ENCODE data around the gene ZNF43. TPM values are rescaled to one million over a fixed set of nuclear protein-coding genes. Genes with fewer than 3 reads are reported as not detected.
A peak's percentile ranks its signal among the peaks of the same experiment; 100 is the strongest.
"Not testable (repeated sequence)": the region's sequence is repeated elsewhere in the genome, so short reads cannot be mapped to it uniquely, and the experiment has no call there.

The ZNF43 gene
- total RNA-seq, 4 donors from 2014 or later = 20.9 to 35.3 (median 25.8) TPM

GRCh38 chr19:21877976-21878375 is 42.0 kb upstream of the ZNF43 start:
- no peaks in the 10 kb centered on the region for H3K4me1 ChIP-seq
- no peak for DNase-seq
- no peak for TF ChIP-seq POLR2A (IDR thresholded peaks at IDR 0.05)
- TF ChIP-seq, protein P1, sequence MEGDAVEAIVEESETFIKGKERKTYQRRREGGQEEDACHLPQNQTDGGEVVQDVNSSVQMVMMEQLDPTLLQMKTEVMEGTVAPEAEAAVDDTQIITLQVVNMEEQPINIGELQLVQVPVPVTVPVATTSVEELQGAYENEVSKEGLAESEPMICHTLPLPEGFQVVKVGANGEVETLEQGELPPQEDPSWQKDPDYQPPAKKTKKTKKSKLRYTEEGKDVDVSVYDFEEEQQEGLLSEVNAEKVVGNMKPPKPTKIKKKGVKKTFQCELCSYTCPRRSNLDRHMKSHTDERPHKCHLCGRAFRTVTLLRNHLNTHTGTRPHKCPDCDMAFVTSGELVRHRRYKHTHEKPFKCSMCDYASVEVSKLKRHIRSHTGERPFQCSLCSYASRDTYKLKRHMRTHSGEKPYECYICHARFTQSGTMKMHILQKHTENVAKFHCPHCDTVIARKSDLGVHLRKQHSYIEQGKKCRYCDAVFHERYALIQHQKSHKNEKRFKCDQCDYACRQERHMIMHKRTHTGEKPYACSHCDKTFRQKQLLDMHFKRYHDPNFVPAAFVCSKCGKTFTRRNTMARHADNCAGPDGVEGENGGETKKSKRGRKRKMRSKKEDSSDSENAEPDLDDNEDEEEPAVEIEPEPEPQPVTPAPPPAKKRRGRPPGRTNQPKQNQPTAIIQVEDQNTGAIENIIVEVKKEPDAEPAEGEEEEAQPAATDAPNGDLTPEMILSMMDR (IDR thresholded peaks at IDR 0.05) = no peak
- H3K4me3 ChIP-seq (replicated peaks in 1 of 3) = no peak overlapping the region
- intact Hi-C loops (cut with DNase I) = no loop called here
- no peaks in the 10 kb centered on the region for H3K9me3 ChIP-seq
- H3K27me3 ChIP-seq = no peaks in the 10 kb centered on the region
- H3K36me3 ChIP-seq = no peaks in the 10 kb centered on the region
- WGBS, 2 donors = 88 to 91% methylated on average over 2 of the region's 2 CpGs
- H3K27ac ChIP-seq = no peak overlapping the region

DNA sequence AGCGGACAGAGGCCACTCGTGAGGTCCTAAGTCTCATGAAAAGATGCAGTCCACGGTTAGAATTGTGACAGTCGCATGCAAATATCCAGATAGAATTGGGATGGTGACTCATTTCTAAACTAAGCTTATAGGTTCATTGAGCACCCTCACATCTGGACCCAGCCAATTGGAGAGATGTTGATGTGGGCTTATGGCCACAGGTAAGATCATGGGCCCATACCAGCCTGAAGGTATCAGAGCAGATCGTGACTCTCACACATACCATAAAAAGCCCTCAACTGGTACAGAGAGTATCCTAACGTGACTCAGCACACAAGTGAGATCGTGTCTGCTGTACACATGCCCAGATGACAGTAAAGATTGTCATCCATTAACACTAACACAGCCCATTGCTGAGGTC is 40.6 kb upstream of the ZNF43 start:
- WGBS, 2 donors = 92 to 96% methylated on average over 5 of the region's 7 CpGs
- H3K4me3 ChIP-seq (replicated peaks in 1 of 3); DNase-seq; H3K27me3 ChIP-seq; H3K36me3 ChIP-seq; H3K27ac ChIP-seq; intact Hi-C loops (cut with DNase I); H3K4me1 ChIP-seq; H3K9me3 ChIP-seq: not testable (repeated sequence)

- H3K9me3 ChIP-seq = no peaks in the 10 kb centered on the region
- peak overlapping the region in 1 of 3 donors; percentile 20 for H3K27ac ChIP-seq
- DNase-seq = peak; percentile 74 to 81
- peaks cover 6 to 12% of the 10 kb centered on the region in 2 donors for H3K4me1 ChIP-seq
- H3K4me3 ChIP-seq (replicated peaks in 1 of 3) = no peak overlapping the region
- no peaks in the 10 kb centered on the region for H3K36me3 ChIP-seq
- intact Hi-C loops (cut with DNase I) = loop anchor here (10.0 kb wide), 1 partner anchor 92 kb away; the partner anchor contains the start of gene ZNF100
- TF ChIP-seq POLR2A (IDR thresholded peaks at IDR 0.05) = no peak
- TF ChIP-seq, protein P1 (IDR thresholded peaks at IDR 0.05) = peak in 1 of 6 experiments; percentile 8
- no peaks in the 10 kb centered on the region for H3K27me3 ChIP-seq
- 23 to 29% methylated on average over 9 of the region's 9 CpGs for WGBS, 2 donors
Observed at GRCh38 chr19:21856773-21857514, 21.0 kb upstream of the ZNF43 start.

GRCh38 chr19:21851596-21852345 is 15.8 kb upstream of the ZNF43 start:
- Histone ChIP-seq H3K4me3 (replicated peaks in 1 of 3) (peak overlapping the region; percentile 56 to 77 (median 58)), H3K9me3 (no peaks in the 10 kb centered on the region), H3K27ac (peak overlapping the region; percentile 38 to 59 (median 46)), H3K36me3 (no peaks in the 10 kb centered on the region), H3K27me3 (no peaks in the 10 kb centered on the region), H3K4me1 (peaks cover 4 to 9% of the 10 kb centered on the region in 2 donors)
- intact Hi-C loops (cut with DNase I) = loop anchor here (10.0 kb wide), 1 partner anchor 87 kb away; the partner anchor contains the start of gene ZNF100
- TF ChIP-seq, protein P1 (IDR thresholded peaks at IDR 0.05) = no peak
- TF ChIP-seq POLR2A (IDR thresholded peaks at IDR 0.05) = peak in 1 of 2 donors; percentile 45
- peak; percentile 97 to 98 for DNase-seq
- WGBS, 2 donors = 0% methylated on average over 32 to 44 of the region's 44 CpGs

GRCh38 chr19:21850656-21851255 is 14.8 kb upstream of the ZNF43 start:
- Histone ChIP-seq H3K27me3 (no peaks in the 10 kb centered on the region), H3K27ac (no peak overlapping the region), H3K36me3 (no peaks in the 10 kb centered on the region), H3K9me3 (no peaks in the 10 kb centered on the region), H3K4me3 (replicated peaks in 1 of 3) (peak overlapping the region in 2 of 3 donors; percentile 56 to 58), H3K4me1 (peaks cover 4 to 9% of the 10 kb centered on the region in 2 donors)
- no peak for DNase-seq
- 54 to 61% methylated on average over 9 of the region's 9 CpGs for WGBS, 2 donors
- intact Hi-C loops (cut with DNase I) = loop anchor here (10.0 kb wide), 1 partner anchor 86 kb away; the partner anchor contains the start of gene ZNF100
- TF ChIP-seq POLR2A (IDR thresholded peaks at IDR 0.05) = no peak
- TF ChIP-seq, protein P1 (IDR thresholded peaks at IDR 0.05) = no peak
